Body of pancreas (tissue), 4 donors: ENCODE data around the gene SYT9. TPM values are rescaled to one million over a fixed set of nuclear protein-coding genes. Genes with fewer than 3 reads are reported as not detected.

Source experiments
- ATAC-seq: fragments of 150-250 bp; one replicate; pipeline ENCODE4 v1.9.1; 2016
- DNase-seq, 4 donors: peaks; one replicate each; pipeline ENCODE4 v3.0.0-alpha.2; 2019
- H3K27ac ChIP-seq, 4 donors: fragments of 200-600 bp; sonication (generic); 1 replicate in 3 of 4; 2 replicates in 1 of 4; pipeline versions ENCODE4 v1.5.1 to v1.6.1; 2016 to 2019; ENCODE audit warnings: mild to moderate bottlenecking in 1 of 4, mixed read lengths in 1 of 4, moderate library complexity in 1 of 4
- H3K27me3 ChIP-seq, 2 donors: fragments of 200-600 bp; sonication (generic); one replicate each; pipeline ENCODE4 v1.6.0; 2016; ENCODE audit warnings: mild to moderate bottlenecking in 1 of 2
- H3K36me3 ChIP-seq, 2 donors: fragments of 200-600 bp; sonication (generic); replicated peaks in 1 of 2; 2 replicates each; pipeline ENCODE4 v1.5.1; 2016; ENCODE audit warnings: low read depth in 2 of 2; ENCODE audit not compliant: insufficient read depth in 1 of 2
- H3K4me1 ChIP-seq: fragments of 200-600 bp; sonication (generic); one replicate; pipeline ENCODE4 v1.6.0; 2016
- H3K4me3 ChIP-seq, 2 donors: fragments of 200-600 bp; sonication (generic); 1 replicate in 1 of 2; 2 replicates in 1 of 2; pipeline ENCODE4 v1.5.1; 2016 to 2019
- H3K9me3 ChIP-seq, 3 donors: fragments of 200-600 bp; sonication (generic); 1 replicate in 2 of 3; 2 replicates in 1 of 3; pipeline ENCODE4 v1.5.1; 2016
- POLR2A ChIP-seq, 3 donors: fragments of 450-650 bp; IDR thresholded peaks; one replicate each; pipeline ENCODE4 v1.6.1; 2016; ENCODE audit warnings: antibody characterized with exemption in 3 of 3, mild to moderate bottlenecking in 2 of 3
- WGBS, 2 donors: methylation state at CpG; one replicate each; pipeline ENCODE4 v1.1.5; 2017; 5-methylcytosine and 5-hydroxymethylcytosine counted together
- intact Hi-C: fragments of 100-400 bp; cut with DNase I; formaldehyde crosslinking; loops from one replicate; pipeline ENCODE4 v1.15.1; 2023
- total RNA-seq, 2 donors: library from RNA; depleted of rRNA; stranded (reverse); fragments of >200 nt; gene quantifications; one replicate each; pipeline ENCODE4 v1.1.0, GENCODE V29; 2016
- TF ChIP-seq, protein P1 (sequence below), 7 experiments: fragments of 450-650 bp in 4 of 7; fragments of 200-600 bp in 3 of 7; sonication (generic) in 3 of 7; IDR thresholded peaks; one replicate each; pipeline ENCODE4 v1.5.1; 2016 to 2019; ENCODE audit warnings: antibody characterized with exemption in 7 of 7

SYT9 gene
- total RNA-seq, 2 donors from 2014 or later: 1.0 TPM; not detected in 1

DNA sequence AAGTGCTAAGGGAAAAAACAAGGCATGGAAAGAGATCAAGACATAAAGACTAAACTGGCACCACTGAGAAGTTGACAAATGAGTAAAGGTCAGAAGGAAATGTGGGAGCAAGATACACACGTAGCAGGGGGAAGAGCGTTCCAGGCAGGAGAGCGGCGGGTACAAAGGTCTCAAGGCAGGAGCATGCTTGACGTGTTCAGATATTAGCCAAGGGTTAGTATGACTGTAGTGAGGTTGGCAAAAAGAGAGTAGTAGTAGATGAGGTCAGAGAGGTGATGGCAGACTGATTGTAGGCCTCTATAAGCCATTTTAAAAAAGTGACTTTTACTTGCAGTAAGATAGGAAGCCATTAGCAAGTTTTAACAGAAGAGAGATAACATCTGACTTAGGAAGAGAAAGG, 9.9 kb downstream of the SYT9 start:
- intact Hi-C loops: no loop called here
- no peak for ATAC-seq
- no peaks in the 10 kb centered on the region for H3K4me1 ChIP-seq
- no peak for TF ChIP-seq POLR2A (IDR thresholded peaks at IDR 0.05)
- TF ChIP-seq, protein P1, sequence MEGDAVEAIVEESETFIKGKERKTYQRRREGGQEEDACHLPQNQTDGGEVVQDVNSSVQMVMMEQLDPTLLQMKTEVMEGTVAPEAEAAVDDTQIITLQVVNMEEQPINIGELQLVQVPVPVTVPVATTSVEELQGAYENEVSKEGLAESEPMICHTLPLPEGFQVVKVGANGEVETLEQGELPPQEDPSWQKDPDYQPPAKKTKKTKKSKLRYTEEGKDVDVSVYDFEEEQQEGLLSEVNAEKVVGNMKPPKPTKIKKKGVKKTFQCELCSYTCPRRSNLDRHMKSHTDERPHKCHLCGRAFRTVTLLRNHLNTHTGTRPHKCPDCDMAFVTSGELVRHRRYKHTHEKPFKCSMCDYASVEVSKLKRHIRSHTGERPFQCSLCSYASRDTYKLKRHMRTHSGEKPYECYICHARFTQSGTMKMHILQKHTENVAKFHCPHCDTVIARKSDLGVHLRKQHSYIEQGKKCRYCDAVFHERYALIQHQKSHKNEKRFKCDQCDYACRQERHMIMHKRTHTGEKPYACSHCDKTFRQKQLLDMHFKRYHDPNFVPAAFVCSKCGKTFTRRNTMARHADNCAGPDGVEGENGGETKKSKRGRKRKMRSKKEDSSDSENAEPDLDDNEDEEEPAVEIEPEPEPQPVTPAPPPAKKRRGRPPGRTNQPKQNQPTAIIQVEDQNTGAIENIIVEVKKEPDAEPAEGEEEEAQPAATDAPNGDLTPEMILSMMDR (IDR thresholded peaks at IDR 0.05): no peak
- H3K36me3 ChIP-seq: no peaks in the 10 kb centered on the region
- H3K4me3 ChIP-seq: no peak overlapping the region
- H3K27ac ChIP-seq: no peak overlapping the region
- WGBS, 2 donors: 75 to 76% methylated on average over 5 of the region's 5 CpGs
- no peaks in the 10 kb centered on the region for H3K27me3 ChIP-seq
- no peak for DNase-seq
- no peaks in the 10 kb centered on the region for H3K9me3 ChIP-seq

DNA sequence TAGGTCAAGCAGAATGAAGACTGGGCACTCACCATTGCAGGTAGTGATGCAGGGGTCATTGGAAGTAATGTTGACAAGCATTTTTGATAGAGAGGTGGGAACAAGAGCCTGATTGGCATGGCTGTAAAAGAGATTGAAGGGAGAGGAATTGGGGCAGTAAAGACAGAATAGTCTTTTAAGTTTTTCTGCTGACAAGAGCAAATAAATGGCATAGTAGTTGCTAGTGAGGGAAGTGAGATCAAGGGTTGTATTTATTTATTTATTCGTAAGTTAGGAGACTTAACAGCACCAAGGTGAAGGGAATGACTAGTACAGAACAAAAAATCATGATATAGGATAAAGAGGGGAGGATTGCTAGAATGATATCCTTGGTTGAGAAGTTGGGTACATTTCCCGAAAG, 11.0 kb downstream of the SYT9 start:
- H3K27me3 ChIP-seq: no peaks in the 10 kb centered on the region
- H3K27ac ChIP-seq: no peak overlapping the region
- intact Hi-C loops: no loop called here
- no peaks in the 10 kb centered on the region for H3K36me3 ChIP-seq
- TF ChIP-seq, protein P1 (IDR thresholded peaks at IDR 0.05): no peak
- no peak for TF ChIP-seq POLR2A (IDR thresholded peaks at IDR 0.05)
- H3K9me3 ChIP-seq: no peaks in the 10 kb centered on the region
- no peak overlapping the region for H3K4me3 ChIP-seq
- WGBS, 2 donors: 35 to 52% methylated on average over 2 of the region's 2 CpGs
- no peaks in the 10 kb centered on the region for H3K4me1 ChIP-seq
- DNase-seq (no peak), ATAC-seq (no peak)

DNA sequence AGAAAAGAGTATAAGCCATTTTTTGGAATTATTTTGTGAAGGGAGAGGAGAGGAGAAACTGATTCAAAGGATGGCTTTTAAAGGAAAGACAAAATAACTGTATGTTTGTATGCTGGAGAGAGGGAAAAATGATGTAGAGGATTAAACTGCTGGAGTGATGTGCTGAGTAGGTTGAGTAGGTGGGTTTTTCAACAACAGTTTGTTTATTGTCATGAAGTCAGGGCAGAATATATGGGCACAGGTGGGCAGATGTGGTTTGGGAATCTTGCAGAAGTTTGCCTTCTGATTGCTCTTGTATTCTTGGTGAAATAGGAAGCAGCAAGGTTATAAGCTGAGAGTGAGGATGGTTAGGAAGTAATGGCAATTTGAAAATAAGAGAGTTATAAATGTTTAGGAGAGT, 12.1 kb downstream of the SYT9 start:
- DNase-seq (no peak), ATAC-seq (no peak)
- H3K9me3 ChIP-seq: no peaks in the 10 kb centered on the region
- H3K4me1 ChIP-seq: no peaks in the 10 kb centered on the region
- H3K36me3 ChIP-seq: no peaks in the 10 kb centered on the region
- H3K27me3 ChIP-seq: no peaks in the 10 kb centered on the region
- intact Hi-C loops: no loop called here
- TF ChIP-seq POLR2A (IDR thresholded peaks at IDR 0.05): no peak
- TF ChIP-seq, protein P1 (IDR thresholded peaks at IDR 0.05): no peak
- H3K4me3 ChIP-seq: no peak overlapping the region
- no peak overlapping the region for H3K27ac ChIP-seq

DNA sequence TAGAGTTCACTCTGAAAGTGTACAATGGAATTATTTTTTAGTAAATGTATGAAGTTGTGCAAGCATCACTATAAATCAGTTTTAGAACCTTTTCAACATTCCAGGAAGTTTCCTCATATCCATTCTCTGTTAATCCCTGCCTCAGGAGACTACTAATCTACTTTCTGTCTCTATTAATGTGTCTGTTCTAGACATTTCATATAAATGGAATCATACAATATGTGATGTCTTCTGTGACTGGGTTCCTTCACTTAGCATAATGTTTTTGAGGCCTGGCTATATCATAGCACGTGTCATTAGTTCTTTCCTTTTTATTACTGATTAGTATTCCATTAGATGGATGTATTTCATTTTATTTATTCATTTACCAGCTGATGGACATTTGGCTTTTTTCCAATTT, 17.1 kb downstream of the SYT9 start:
- no peak for ATAC-seq
- 64 to 72% methylated on average over 1 of the region's 1 CpG for WGBS, 2 donors

More for the DNA sequence above, 17.1 kb downstream of the SYT9 start:
- no peak overlapping the region for H3K4me3 ChIP-seq
- H3K27me3 ChIP-seq: no peaks in the 10 kb centered on the region
- intact Hi-C loops: no loop called here
- no peaks in the 10 kb centered on the region for H3K36me3 ChIP-seq
- no peaks in the 10 kb centered on the region for H3K4me1 ChIP-seq
- TF ChIP-seq POLR2A (IDR thresholded peaks at IDR 0.05): no peak
- TF ChIP-seq, protein P1 (IDR thresholded peaks at IDR 0.05): no peak
- H3K9me3 ChIP-seq: no peaks in the 10 kb centered on the region
- no peak overlapping the region for H3K27ac ChIP-seq
- no peak for DNase-seq
